ENCODE results near the gene AURKB.
A peak's percentile ranks its signal among the peaks of the same experiment; 100 is the strongest.

The AURKB gene

DNA sequence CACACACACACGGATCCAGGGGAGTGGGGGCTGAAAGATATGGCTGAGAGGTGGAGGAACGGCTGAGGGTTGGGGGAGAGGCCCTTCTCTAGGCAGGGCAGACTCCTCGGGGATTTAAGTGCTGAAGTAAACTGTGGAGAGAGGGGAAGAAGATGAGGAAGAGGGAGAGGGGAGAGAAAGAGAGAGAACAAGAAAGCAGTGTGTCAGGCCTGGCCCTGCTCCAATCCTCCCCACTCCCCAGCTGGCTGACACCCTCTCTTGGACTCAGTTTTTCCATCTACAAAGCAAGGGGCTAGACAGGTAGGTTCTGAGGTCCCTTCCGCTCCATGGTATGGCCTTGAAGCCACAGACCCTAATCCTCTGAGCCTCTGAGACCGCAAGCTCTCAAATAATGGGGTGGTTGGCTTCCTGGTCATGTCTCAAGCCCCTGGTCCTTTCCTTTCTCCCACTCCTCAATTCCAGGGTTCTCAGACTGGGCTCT, 49.6 kb downstream of the AURKB start:
- no peak for DNase-seq

GRCh38 chr17:8160224-8160577, 50.2 kb downstream of the AURKB start:
- DNase-seq, result no peak

DNA sequence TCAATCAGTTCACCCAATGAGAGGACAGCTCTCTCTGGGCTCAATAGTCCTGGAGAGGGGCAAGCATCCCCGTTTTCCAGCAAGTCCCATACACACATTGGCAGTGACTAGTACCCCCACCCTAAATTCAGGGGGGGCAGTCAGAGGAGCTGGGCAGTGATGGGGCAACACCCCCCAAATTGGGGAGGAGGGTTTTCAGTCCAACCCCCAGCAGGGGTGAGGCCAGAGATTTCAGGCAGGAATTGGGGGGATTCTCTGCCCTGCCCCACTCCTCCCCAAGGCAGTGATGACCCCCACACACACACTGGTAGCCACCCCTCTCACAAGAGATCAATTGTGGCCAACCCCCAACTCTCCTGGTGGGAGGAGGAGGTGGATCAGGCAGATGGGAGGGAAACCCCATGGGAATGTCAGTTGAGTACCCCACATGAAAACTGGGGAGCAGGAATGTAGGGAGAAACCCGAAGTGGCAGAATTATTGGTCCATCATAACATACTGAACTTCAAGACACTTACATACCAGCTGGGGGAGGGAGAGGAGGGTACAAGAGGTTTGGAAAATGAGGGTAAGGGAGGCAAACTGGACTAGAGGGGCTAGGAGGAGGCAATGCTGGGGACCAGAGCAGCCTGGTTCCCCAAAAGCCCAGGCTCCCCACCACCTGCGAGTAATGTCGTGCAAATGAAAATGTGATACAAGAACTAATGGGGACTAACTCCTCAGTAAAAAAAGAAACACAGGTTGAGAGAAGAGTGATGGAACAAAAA, 50.7 kb downstream of the AURKB start:
- DNase-seq, result no peak

DNA sequence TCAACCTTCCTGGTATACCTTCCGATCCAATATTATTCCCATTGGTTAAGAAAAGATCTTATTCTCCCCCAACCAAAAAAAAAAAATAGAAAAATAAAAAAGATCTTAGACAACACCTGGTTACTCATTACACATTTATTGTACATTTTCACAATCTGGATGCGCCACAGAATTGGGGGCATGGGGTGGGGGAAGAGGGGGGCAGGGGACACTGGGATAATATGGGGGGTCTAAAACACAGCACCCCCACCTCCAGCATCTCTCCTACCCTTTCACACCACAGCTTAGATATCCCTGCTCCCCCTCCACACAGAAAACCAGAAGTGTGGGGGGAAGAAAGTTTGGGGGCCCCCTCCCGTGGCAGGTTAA, 51.4 kb downstream of the AURKB start:
- no peak for DNase-seq

DNA sequence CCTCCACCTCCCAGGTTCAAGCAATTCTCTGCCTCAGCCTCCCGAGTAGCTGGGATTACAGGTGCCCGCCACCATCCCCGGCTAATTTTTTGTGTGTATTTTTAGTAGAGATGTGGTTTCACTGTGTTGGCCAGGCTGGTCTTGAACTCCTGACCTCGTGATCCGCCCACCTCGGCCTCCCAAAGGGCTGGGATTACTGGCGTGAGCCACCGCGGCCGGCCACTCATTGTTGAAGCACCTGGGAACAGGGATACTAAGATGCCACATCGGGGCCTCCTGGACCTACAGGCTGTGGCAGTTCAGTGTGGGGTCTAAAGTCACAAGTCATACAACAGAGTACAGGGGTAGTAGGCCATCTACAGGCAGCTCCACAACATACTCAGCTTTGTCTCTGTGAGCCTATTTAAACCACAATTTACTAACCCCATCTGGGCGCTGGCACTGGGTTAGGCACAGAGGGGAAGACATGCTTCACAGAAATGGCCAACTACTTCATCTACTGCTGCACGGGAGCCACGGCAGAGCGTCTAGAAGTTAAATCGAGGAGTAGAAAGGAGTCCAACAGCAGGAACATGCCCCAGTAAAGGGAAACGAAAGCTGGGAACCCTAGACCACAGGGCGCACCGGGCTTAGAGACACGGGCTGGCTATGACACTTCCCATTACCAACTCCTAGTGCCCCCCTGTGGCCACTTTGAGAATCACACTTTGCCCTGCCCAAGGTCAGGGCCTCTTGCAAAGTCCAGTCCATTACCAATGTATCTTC, 51.9 kb downstream of the AURKB start:
- peak; percentile 30 for DNase-seq

- DNase-seq, result peak; percentile 99
Measured at GRCh38 chr17:8156246-8156992, 54.0 kb downstream of the AURKB start.

DNA sequence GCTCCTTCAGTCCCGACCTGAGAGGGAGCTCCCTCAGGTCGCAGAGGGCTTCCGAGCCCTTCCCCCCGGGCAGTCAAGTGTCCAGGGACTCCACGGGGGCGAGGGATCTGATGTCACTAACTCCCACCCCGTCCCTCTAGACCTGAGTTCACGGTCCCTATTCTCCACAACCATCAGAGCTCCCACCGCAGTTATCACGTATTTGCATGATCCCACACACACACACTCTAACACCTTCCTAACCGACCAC, 54.5 kb downstream of the AURKB start:
- DNase-seq, result no peak

DNA sequence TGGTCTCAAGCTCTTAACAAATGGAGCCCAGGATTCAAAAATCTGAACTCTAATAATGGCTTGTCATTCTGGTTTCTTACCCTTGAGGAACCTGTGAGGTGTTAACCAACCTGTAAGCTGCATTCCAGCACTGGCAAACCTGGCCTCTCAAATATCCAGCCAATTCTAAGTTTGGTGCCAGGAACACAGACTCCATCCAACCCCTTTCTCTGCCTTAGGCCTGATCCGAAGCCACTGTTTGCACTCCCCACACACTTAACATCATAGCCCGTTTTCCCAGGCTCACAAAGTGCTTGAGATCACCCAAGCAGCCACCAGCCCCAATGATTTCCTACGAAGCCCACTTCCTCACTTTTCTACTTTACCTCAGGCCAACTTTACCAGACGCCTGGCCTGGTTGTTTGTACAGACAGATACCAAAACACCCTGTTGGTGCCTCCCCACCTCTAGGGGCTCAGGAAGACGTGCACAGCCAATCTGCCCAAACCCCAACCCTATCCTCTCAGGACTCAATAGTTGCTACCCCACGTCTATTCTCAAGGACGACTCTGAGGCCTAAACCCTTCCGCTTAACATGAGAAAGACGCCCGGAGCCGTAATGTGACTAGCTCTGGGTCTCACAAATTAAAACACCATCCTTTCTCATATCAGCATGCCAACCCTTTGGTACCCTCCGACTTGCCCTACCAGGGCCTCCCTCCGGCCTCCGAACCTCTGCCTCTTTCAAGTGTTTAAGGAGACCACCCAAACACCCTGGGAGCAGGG, 55.0 kb downstream of the AURKB start:
- no peak for DNase-seq

Measured in DMS79 treated with DMSO at 0.1 percent for 48 hours (cell line).